Medulla oblongata (tissue), 1 donor: ENCODE measurements around the gene L1CAM.

ENCODE experiments used
- DNase-seq: peaks from one replicate; pipeline ENCODE4 v3.0.0-alpha.2; 2015; ENCODE audit errors: extremely low spot score

The L1CAM gene

DNA sequence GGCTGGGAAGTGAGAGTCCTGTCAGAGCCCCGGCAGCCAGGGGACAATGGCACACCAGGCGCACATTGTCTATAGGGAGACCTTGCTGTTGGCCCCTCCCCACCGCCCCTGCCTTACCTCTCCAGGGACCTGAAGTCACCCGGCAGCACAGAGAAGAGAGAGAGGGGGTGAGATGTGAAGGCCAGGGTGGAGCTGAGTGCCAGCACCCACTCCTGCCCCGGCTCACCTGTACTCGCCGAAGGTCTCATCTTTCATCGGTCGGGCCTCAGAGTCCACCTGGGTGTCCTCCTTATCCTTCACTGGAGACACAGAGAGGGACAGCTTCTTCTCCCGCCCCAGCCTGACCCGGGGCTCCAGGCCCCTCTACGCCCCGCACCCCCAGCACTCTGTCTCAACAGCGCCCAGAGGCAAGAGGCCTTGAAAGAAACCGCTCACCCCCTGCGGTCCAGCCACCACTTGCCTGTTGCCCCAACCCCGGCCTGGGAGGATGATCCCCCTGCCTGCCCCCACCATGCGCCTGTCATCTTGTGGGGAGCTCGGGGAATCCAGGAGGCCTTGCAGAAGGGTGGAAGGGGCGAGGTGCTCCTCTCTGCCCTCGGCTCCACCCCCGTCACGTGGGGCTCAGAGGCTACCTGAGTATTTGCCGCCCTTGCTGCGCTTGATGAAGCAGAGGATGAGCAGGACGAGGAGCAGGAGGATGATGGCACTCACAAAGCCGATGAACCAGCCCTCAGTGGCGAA, 22.6 kb downstream of the L1CAM start:
- DNase-seq = no peak

- no peak for DNase-seq
These were observed 23.4 kb downstream of the L1CAM start for GRCh38 chrX:153862369-153863250.

- no peak for DNase-seq
These were observed 24.2 kb downstream of the L1CAM start for GRCh38 chrX:153861733-153862310.

- DNase-seq = no peak
These were observed 24.8 kb downstream of the L1CAM start for GRCh38 chrX:153861151-153861550.

DNA sequence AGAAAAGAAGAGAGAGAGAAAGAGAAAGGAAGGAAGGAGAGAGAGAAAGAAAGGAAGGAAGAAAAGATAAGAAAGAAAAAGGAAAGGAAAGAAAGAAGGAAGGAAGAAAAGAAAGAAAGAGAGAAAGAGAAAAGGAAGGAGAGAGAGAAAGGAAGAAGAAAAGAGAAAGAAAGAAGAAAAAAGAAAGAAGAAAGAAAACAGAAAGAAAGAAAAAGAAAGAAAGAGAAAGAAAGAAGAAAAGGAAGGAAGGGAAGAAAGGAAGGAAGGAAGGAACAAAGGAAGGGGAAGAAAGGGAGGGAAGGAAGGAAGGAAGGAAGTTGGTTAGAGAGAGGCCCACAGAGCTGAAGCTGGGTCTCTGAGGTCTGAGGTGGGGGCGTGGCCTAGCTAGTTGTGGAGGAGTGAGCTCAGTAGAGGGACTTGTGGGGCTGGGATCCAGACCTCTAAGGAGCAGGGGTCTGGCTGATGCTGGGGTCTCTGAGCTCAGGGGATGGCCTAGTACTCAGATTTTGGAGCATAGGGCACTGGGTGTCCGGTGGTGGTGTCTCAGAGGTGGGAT, 28.5 kb downstream of the L1CAM start:
- no peak for DNase-seq

GRCh38 chrX:153854702-153855101, 31.3 kb downstream of the L1CAM start:
- no peak for DNase-seq

- no peak for DNase-seq
These were observed 32.1 kb downstream of the L1CAM start for GRCh38 chrX:153853902-153854267.

- no peak for DNase-seq
These were observed 32.6 kb downstream of the L1CAM start for GRCh38 chrX:153853180-153853901.

DNA sequence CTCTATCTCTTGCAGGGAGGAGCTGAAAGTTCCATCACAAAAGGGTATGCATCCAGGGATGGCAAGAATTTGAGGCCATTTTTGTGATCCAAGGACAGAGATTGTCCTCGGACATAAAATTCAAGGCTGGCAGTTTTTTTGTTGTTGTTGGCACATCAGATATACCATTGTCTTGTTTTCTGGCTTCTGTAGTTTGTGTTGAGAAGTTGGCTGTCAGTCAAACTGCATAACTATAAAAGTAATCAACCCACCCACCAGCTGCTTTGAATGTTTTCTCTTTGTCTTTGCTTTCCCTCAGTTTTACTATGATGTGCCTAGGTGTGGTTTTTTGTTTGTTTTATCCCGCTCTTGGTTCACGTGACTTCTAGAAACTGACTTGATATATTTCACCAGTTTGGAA, 34.0 kb downstream of the L1CAM start:
- no peak for DNase-seq

DNA sequence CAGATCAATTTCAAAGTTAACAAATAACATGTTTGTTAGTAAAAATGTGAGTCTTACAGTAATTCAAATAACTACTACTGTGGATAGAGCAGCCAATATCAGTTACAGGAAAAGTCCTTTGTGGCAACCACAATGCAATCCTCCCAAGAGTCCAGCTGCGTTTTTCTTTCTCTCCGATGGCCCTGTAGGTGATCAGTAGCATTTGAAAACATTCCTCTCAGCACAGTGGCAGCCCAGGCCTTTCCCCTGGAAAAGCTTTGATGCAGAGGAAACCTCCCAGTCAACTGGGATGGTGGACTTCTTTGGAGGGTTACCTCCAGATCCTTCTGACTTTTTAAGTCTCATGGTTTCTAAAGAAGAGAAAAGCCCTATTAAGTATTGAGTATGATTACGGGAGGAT, 37.6 kb downstream of the L1CAM start:
- DNase-seq = no peak

DNA sequence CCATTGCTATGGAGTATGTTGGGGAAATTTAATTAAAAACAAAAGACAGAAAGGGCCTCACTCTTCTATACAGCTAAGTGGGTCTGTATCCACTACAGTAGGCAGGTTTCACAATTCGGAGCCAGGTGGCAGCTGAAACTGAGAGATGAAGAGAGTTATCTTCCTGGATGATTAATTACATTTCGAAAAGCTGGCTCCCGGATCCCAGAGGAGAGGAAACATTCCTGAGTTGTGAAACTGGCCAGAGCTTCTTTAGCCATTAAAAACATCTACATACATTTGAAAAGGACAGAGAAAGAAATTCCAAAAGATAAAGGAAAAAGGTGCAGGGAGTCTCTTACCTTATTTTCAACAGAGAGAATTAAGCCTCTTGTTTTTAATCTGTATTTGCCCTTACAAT, 40.1 kb downstream of the L1CAM start:
- DNase-seq = no peak

GRCh38 chrX:153845195-153845594, 40.8 kb downstream of the L1CAM start:
- DNase-seq = no peak

GRCh38 chrX:153844509-153845082, 41.4 kb downstream of the L1CAM start:
- DNase-seq = no peak

DNA sequence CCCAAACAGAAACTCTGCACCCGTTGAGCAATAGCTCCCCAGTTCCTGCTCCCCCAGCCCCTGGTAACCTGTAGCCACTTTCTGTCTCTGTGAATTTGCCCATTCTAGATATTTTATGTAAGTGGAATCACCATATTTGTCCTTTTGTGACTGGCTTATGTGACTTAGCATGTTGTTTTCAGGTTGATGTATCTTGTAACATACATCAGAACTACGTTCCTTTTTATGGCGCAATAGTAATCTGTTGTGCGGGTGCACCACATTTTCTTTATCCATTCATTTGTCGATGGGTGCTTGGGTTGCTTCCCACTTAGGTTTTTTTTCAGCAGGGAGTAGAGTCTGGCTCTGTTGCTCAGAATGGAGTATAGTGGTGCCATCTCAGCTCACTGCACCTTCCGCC, 49.1 kb downstream of the L1CAM start:
- no peak for DNase-seq

- no peak for DNase-seq
These were observed 53.2 kb downstream of the L1CAM start for GRCh38 chrX:153832728-153833127.

DNA sequence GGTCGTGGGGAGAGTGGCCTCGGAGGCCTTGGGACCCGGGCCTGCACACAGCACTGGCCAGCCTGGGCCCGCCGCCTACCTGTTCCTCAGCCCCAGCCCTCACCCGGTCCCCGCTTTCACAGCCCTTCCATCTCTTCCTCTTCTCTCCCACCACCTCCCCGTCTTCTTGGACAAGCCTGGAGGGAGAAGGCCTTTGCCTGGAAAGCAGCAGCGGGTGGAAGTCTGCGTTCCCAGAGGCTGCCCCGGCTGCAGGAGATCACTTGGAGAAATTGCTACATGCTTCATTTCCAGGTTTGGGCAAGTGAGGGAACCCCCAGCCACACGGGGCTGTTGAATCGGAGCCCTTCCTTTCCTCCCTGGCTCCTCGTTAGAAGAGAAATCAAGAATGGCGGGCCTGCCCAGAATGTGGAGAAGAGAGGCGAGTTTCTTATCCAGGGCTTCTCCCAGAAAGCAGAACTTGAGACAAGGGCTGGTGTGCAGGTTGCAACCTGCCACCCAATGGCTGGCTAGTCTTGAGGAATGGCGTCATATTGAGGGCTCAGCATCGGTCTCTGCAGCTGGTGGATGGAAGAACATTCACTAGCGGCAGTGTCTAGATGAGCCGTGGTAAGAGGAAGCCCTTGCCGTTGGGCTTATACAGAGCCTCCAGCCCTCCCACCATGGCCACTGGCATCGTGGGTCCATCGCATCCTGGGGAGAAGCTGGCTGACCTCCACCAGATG, 54.4 kb downstream of the L1CAM start:
- no peak for DNase-seq

DNA sequence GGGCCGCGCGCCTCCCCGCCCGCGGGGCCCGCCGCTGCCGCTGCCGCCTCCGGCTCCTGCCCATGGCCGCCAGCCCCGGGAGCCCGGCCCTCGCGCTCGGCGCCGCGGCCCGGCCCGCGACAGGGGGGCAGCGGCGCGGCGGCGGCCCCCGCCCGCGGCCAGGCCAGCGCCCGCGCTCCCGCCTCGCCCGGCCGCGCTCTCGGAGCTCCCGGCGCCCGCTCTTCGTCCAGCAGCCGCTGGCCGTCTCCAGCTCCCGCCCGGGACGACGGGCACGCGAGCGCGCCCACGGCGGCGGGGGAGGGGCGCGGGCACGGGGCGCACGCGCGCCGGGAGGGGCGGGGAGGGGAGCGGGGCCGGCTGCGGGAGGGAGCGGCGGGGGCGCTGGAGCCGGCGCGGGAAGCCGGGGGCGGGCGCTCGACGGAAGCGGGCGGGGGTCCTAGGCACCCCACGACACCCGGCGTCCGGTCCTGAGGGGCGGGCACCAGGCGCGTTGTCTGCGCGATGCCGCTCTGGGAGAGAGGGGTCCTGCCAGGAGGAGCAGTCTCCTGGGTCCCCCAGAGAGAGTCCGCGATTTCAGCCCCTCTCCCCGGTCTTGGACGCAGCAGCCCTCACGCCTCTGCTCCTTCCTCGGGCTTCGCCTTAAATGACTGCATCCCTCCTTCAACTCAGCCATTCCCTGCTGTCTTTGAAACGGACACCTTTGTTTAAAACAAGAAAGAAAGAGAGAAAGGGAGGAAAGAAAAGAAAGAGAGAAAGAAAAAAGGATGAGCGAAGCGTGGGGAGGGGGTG, 55.1 kb downstream of the L1CAM start:
- no peak for DNase-seq

GRCh38 chrX:153829799-153830639, 56.0 kb downstream of the L1CAM start, which contains the start of gene PDZD4:
PDZD4 (minus strand) TSS chrX:153830544; CDS start chrX:153830298, 246 bp downstream.
- DNase-seq = no peak

DNA sequence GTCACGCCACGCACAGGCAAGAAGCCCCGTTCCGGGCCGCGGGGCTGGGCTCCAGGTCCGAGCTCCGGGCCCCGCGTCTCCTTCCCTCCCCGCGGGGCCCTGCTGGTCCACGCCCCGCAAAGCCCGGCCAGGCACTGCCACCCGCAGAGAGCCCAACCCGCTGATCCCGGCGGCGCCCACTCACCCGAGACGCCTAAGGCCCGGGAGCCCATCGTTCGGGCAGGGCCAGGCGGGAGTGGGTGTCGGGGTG, 56.5 kb downstream of the L1CAM start:
- DNase-seq = no peak
